ENCODE data around the gene TRIOBP. TPM values are rescaled to one million over a fixed set of nuclear protein-coding genes. Genes with fewer than 3 reads are reported as not detected.
A peak's percentile ranks its signal among the peaks of the same experiment; 100 is the strongest.

The TRIOBP gene
- total and polyA plus RNA-seq, 2 of the 13 experiments (the other 11 are each of a cell fraction or from before 2014, with no cell fraction given) = 6.1 to 15.4 TPM

DNA sequence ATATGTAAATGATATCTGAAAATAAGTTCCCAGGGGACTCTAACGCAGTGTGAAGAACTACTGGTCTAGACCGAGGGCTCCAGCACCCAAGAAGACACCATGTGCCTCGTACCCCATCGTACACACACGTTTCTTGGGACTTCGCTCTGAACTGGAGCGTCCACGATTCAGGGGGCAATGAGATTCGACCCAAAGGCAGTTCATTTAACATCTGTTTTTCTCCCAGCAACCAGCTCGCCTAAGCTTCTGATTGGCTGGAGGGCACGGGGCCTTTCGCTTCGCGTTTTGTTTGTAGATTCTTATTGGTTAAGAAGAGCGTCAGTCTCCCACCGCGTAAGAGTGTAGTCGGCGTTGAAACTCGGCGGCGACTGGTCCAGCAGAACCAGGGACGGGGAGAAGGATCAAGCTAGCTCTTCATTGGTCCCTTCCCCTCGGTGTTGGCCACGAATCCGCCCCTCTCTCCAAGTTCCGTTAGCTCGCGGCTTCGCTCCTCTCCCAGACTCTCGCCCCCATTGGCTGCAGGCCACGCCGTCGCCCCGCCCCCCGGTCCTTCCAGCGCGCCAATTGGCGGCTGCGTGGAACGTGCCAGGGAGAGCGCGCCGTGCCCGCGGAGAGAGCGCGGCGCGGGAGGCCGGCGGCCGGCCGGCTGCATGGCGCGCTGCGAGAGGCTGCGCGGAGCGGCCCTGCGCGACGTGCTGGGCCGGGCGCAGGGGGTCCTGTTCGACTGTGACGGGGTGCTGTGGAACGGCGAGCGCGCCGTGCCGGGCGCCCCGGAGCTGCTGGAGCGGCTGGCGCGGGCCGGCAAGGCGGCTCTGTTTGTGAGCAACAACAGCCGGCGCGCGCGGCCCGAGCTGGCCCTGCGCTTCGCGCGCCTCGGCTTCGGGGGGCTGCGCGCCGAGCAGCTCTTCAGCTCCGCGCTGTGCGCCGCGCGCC is 38.4 kb upstream of the TRIOBP start, which contains the start of gene PDXP (continued):
- TF ChIP-seq, protein P1, sequence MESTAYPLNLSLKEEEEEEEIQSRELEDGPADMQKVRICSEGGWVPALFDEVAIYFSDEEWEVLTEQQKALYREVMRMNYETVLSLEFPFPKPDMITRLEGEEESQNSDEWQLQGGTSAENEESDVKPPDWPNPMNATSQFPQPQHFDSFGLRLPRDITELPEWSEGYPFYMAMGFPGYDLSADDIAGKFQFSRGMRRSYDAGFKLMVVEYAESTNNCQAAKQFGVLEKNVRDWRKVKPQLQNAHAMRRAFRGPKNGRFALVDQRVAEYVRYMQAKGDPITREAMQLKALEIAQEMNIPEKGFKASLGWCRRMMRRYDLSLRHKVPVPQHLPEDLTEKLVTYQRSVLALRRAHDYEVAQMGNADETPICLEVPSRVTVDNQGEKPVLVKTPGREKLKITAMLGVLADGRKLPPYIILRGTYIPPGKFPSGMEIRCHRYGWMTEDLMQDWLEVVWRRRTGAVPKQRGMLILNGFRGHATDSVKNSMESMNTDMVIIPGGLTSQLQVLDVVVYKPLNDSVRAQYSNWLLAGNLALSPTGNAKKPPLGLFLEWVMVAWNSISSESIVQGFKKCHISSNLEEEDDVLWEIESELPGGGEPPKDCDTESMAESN (CRISPR knock-in tag; conservative IDR thresholded peaks at IDR 0.05) = 0 out of 2 replicates have a peak, but pooled peaks have one; percentile 41
- TF ChIP-seq ZFP90 (CRISPR knock-in tag; IDR thresholded peaks at IDR 0.05; ENCODE audit: borderline replicate concordance) (no peak), TMF1 (CRISPR knock-in tag; IDR thresholded peaks at IDR 0.05; ENCODE audit: low read depth) (no peak), JDP2 (CRISPR knock-in tag; IDR thresholded peaks at IDR 0.05; ENCODE audit: borderline replicate concordance) (no peak), STAT5B (CRISPR knock-in tag; IDR thresholded peaks at IDR 0.05) (0 out of 2 replicates have a peak, but pooled peaks have one; percentile 20), ZC3H4 (CRISPR knock-in tag; IDR thresholded peaks at IDR 0.05; ENCODE audit: borderline replicate concordance) (no peak), POLR2AphosphoS2 (IDR thresholded peaks at IDR 0.05; ENCODE audit: low read depth, low read length) (no peak), MTF2 (CRISPR knock-in tag; IDR thresholded peaks at IDR 0.05; ENCODE audit: borderline replicate concordance) (no peak), YEATS2 (CRISPR knock-in tag; IDR thresholded peaks at IDR 0.05; ENCODE audit: borderline replicate concordance) (peak; percentile 48; the same call in 1 of the 2 replicates), RELA (CRISPR knock-in tag; IDR thresholded peaks at IDR 0.05) (no peak), MYC (CRISPR knock-in tag; IDR thresholded peaks at IDR 0.05; ENCODE audit: borderline replicate concordance) (peak; percentile 41), ZNF556 (CRISPR knock-in tag; IDR thresholded peaks at IDR 0.05; ENCODE audit: borderline replicate concordance) (peak; percentile 56; the same call in 1 of the 2 replicates), ZNF773 (CRISPR knock-in tag; IDR thresholded peaks at IDR 0.05; ENCODE audit: borderline replicate concordance) (peak; percentile 57; the same call in 1 of the 2 replicates), ZFP37 (CRISPR knock-in tag; IDR thresholded peaks at IDR 0.05; ENCODE audit: borderline replicate concordance) (no peak)
- TF ChIP-seq, protein P2, sequence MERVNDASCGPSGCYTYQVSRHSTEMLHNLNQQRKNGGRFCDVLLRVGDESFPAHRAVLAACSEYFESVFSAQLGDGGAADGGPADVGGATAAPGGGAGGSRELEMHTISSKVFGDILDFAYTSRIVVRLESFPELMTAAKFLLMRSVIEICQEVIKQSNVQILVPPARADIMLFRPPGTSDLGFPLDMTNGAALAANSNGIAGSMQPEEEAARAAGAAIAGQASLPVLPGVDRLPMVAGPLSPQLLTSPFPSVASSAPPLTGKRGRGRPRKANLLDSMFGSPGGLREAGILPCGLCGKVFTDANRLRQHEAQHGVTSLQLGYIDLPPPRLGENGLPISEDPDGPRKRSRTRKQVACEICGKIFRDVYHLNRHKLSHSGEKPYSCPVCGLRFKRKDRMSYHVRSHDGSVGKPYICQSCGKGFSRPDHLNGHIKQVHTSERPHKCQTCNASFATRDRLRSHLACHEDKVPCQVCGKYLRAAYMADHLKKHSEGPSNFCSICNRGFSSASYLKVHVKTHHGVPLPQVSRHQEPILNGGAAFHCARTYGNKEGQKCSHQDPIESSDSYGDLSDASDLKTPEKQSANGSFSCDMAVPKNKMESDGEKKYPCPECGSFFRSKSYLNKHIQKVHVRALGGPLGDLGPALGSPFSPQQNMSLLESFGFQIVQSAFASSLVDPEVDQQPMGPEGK (CRISPR knock-in tag; IDR thresholded peaks at IDR 0.05) = no peak
- TF ChIP-seq, protein P3, sequence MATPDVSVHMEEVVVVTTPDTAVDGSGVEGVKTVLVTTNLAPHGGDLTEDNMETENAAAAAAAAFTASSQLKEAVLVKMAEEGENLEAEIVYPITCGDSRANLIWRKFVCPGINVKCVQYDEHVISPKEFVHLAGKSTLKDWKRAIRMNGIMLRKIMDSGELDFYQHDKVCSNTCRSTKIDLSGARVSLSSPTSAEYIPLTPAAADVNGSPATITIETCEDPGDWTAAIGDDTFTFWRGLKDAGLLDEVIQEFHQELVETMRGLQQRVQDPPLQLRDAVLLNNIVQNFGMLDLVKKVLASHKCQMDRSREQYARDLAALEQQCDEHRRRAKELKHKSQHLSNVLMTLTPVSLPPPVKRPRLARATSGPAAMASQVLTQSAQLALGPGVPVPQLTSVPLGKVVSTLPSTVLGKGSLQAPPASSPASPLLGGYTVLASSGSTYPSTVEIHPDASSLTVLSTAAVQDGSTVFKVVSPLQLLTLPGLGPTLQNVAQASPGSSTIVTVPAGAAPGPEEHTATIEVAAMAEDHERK (CRISPR knock-in tag; IDR thresholded peaks at IDR 0.05; ENCODE audit: low read depth) = 0 out of 2 replicates have a peak, but pooled peaks have one; percentile 30
- TF ChIP-seq, protein P4, sequence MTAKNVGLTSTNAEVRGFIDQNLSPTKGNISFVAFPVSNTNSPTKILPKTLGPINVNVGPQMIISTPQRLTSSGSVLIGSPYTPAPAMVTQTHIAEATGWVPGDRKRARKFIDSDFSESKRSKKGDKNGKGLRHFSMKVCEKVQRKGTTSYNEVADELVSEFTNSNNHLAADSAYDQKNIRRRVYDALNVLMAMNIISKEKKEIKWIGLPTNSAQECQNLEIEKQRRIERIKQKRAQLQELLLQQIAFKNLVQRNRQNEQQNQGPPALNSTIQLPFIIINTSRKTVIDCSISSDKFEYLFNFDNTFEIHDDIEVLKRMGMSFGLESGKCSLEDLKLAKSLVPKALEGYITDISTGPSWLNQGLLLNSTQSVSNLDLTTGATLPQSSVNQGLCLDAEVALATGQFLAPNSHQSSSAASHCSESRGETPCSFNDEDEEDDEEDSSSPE (CRISPR knock-in tag; IDR thresholded peaks at IDR 0.05) = peak; percentile 91
- TF ChIP-seq, protein P5, sequence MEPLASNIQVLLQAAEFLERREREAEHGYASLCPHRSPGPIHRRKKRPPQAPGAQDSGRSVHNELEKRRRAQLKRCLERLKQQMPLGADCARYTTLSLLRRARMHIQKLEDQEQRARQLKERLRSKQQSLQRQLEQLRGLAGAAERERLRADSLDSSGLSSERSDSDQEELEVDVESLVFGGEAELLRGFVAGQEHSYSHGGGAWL (CRISPR knock-in tag; IDR thresholded peaks at IDR 0.05) = 0 out of 2 replicates have a peak, but pooled peaks have one; percentile 62
- TF ChIP-seq, protein P6, sequence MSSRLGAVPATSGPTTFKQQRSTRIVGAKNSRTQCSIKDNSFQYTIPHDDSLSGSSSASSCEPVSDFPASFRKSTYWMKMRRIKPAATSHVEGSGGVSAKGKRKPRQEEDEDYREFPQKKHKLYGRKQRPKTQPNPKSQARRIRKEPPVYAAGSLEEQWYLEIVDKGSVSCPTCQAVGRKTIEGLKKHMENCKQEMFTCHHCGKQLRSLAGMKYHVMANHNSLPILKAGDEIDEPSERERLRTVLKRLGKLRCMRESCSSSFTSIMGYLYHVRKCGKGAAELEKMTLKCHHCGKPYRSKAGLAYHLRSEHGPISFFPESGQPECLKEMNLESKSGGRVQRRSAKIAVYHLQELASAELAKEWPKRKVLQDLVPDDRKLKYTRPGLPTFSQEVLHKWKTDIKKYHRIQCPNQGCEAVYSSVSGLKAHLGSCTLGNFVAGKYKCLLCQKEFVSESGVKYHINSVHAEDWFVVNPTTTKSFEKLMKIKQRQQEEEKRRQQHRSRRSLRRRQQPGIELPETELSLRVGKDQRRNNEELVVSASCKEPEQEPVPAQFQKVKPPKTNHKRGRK (CRISPR knock-in tag; IDR thresholded peaks at IDR 0.05) = no peak
